ES-I3 (cell line): ENCODE data around the gene MAST4.

Experiments used
- H3K36me3 ChIP-seq: 2 replicates; pipeline ENCODE4 v1.6.1; 2013; ENCODE audit warnings: mild to moderate bottlenecking, low read length, control low read depth, moderate library complexity; ENCODE audit not compliant: insufficient read depth
- H3K4me1 ChIP-seq: 2 replicates; pipeline ENCODE4 v1.6.1; 2013; ENCODE audit warnings: mild to moderate bottlenecking, control low read depth, low read length; ENCODE audit not compliant: insufficient read depth
- H3K9ac ChIP-seq: 2 replicates; pipeline ENCODE4 v1.6.1; 2013; ENCODE audit warnings: low read depth, mild to moderate bottlenecking, low read length, moderate library complexity
- H3K9me3 ChIP-seq: 2 replicates; pipeline ENCODE4 v1.6.1; 2013; ENCODE audit warnings: mild to moderate bottlenecking, low read length, moderate library complexity; ENCODE audit not compliant: control insufficient read depth, insufficient read depth

MAST4 gene

GRCh38 chr5:67094476-67095300 is 498.5 kb downstream of the MAST4 start:
- H3K4me1 ChIP-seq = peaks cover 20% of the 10 kb centered on the region
- no peak overlapping the region for H3K9ac ChIP-seq

GRCh38 chr5:67095346-67096171 is 499.4 kb downstream of the MAST4 start:
- H3K4me1 ChIP-seq = peaks cover 20% of the 10 kb centered on the region
- H3K9ac ChIP-seq = no peak overlapping the region
- H3K9me3 ChIP-seq = no peaks in the 10 kb centered on the region
- H3K36me3 ChIP-seq = peaks cover under 1% of the 10 kb centered on the region; the same call in 1 of the 2 replicates

More at GRCh38 chr5:67094476-67095300, 498.5 kb downstream of the MAST4 start:
- H3K9me3 ChIP-seq = no peaks in the 10 kb centered on the region
- H3K36me3 ChIP-seq = no peaks in the 10 kb centered on the region

- Histone ChIP-seq H3K9ac (no peak overlapping the region), H3K36me3 (peaks cover 3% of the 10 kb centered on the region; the same call in 1 of the 2 replicates), H3K9me3 (no peaks in the 10 kb centered on the region), H3K4me1 (peaks cover 20% of the 10 kb centered on the region)
Measured at GRCh38 chr5:67098656-67099055, 502.5 kb downstream of the MAST4 start.

- Histone ChIP-seq H3K9ac (no peak overlapping the region), H3K4me1 (peaks cover 9% of the 10 kb centered on the region), H3K36me3 (peaks cover 3% of the 10 kb centered on the region; the same call in 1 of the 2 replicates), H3K9me3 (no peaks in the 10 kb centered on the region)
Measured at GRCh38 chr5:67100301-67100700, 504.1 kb downstream of the MAST4 start.

DNA sequence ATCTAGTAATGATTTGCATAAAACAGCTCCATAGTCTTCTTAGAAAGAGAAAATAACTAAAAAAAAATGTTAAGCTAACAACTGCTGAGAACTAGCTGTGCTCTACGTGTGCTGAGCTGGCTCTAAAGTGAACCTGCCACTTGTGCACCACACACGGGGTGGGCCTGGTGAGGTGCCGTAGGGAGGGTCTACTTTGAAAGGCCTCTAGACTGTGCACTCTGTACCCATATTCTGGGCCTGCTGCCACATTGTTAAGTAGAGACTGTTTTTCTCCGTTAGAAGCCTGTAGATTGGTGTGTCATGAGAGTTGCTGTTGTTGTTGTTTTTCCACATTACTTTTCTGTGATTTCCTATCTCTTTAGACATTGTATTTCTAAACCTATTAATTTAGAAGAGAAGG is 506.5 kb downstream of the MAST4 start:
- Histone ChIP-seq H3K36me3 (peaks cover 3% of the 10 kb centered on the region; the same call in 1 of the 2 replicates), H3K9ac (no peak overlapping the region), H3K4me1 (no peaks in the 10 kb centered on the region), H3K9me3 (no peaks in the 10 kb centered on the region)

DNA sequence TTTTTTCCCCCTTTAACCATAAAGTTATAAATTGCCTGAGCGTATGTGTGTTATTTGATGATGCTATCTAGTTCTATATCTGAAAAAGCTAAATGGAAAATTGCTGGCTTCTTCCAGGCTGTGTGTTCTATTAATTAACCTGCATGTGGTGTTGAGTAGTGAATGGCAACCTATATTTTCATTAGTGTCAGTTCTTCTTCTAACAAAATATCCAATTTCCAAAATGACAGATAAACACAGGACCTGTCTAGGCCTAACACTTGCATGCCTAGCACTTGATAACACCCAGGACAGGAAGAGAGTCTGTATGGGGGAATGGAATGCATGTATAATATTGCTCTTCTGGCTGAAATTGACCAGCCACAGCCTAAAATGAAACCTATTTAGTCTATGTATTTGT is 508.7 kb downstream of the MAST4 start:
- no peaks in the 10 kb centered on the region for H3K4me1 ChIP-seq
- no peak overlapping the region for H3K9ac ChIP-seq

DNA sequence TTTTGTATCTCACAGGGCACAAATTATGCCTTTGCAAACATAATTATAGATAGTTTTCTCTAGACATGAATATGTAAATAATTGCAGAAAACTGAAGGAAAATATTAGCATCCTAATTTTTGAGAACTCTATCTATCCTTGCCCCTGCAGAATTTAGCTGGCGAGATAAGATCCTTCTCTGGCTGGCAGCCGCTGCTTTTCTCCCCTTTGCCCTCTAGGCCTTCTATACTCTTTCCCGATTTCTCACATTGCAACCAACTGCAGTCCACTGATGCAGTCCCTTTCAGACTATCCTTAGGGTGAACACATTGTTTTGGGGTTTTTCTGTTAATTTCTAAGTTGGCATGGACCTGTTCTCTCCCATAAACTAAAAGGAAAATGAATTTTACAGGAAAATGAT is 509.1 kb downstream of the MAST4 start:
- H3K36me3 ChIP-seq = peaks cover 3% of the 10 kb centered on the region; the same call in 1 of the 2 replicates
- H3K4me1 ChIP-seq = no peaks in the 10 kb centered on the region
- H3K9ac ChIP-seq = no peak overlapping the region
- no peaks in the 10 kb centered on the region for H3K9me3 ChIP-seq

More for the DNA sequence above, 508.7 kb downstream of the MAST4 start:
- Histone ChIP-seq H3K36me3 (peaks cover 3% of the 10 kb centered on the region; the same call in 1 of the 2 replicates), H3K9me3 (no peaks in the 10 kb centered on the region)

DNA sequence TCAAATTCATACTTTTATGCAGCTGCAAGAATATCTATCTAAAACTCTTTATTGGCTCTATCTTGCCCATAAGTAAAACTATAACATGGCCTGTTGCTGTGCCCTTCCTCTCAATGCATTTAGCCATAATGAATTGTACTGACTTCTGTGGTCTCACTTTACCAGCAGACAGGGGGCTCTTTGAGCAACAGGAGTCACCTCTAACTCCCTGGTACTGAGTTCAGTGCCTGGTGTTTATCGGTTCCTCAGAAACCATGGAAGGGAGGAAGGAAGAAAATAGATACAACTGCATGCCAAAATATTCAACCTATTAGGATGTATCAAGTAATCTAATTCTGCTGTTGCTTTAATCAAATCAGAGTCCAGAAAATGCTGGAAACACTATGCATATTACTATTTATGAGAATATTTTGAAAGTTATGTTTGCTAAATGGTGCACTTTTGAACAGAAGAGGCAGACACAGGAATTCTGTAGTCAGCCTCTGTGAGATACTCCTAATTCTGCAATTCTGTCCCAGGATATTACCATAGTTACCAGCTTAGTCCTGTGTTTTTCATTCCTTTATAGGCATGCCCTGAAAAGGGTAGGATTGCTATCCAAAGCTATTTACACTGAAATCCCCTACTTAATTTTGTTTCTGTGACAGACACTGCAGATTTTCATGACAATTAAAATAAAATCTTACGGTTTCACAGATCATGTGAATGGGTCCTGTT is 510.6 kb downstream of the MAST4 start:
- no peaks in the 10 kb centered on the region for H3K4me1 ChIP-seq

DNA sequence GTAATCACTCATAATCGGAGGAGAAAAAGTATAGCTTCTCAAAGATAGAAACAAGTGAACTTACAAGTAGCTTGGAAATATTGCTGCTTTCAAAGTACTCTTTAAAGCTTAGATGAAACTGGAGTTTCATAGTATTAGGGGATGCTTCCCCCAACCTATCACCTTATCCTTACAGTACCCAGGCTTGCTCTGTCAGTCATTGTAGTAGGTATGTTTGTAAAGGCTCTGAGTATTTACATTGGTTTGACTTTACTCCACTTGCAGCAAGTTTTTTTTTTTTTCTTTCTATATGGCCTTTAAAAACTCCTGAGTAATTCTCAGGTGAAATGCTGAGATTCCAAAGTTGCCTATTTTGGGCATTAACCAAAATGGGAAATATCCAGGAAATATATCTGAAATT is 515.6 kb downstream of the MAST4 start:
- H3K36me3 ChIP-seq = no peaks in the 10 kb centered on the region
- H3K9me3 ChIP-seq = no peaks in the 10 kb centered on the region
- H3K4me1 ChIP-seq = no peaks in the 10 kb centered on the region
- no peak overlapping the region for H3K9ac ChIP-seq

More for the DNA sequence above, 510.6 kb downstream of the MAST4 start:
- Histone ChIP-seq H3K9me3 (no peaks in the 10 kb centered on the region), H3K9ac (no peak overlapping the region), H3K36me3 (no peaks in the 10 kb centered on the region)

- H3K4me1 ChIP-seq = no peaks in the 10 kb centered on the region
- no peaks in the 10 kb centered on the region for H3K9me3 ChIP-seq
- no peaks in the 10 kb centered on the region for H3K36me3 ChIP-seq
- H3K9ac ChIP-seq = no peak overlapping the region
Measured at GRCh38 chr5:67115246-67115645, 519.1 kb downstream of the MAST4 start.

DNA sequence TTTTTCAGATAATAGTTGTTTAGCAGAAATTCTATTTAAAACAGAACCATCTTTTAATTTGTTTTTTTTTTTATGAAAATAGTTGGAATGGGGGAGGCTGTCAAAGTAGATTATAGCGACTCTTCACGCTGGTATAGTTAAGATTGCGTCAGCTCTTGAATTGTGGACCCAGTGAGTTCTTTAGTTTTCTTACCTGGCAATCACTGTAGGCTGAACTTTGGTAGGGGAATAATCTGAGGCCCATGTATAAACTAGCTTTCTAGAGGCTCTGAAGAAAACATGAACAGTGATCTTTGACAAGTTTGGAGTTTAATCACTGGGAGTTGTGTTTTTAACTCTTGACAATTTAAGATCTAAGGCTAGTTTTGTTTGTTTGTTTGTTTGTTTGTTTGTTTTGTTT is 519.6 kb downstream of the MAST4 start:
- H3K4me1 ChIP-seq = no peaks in the 10 kb centered on the region
- H3K9ac ChIP-seq = no peak overlapping the region
- no peaks in the 10 kb centered on the region for H3K9me3 ChIP-seq
- H3K36me3 ChIP-seq = no peaks in the 10 kb centered on the region

GRCh38 chr5:67118050-67118620 is 521.9 kb downstream of the MAST4 start:
- Histone ChIP-seq H3K36me3 (no peaks in the 10 kb centered on the region), H3K9me3 (no peaks in the 10 kb centered on the region), H3K9ac (no peak overlapping the region), H3K4me1 (no peaks in the 10 kb centered on the region)

DNA sequence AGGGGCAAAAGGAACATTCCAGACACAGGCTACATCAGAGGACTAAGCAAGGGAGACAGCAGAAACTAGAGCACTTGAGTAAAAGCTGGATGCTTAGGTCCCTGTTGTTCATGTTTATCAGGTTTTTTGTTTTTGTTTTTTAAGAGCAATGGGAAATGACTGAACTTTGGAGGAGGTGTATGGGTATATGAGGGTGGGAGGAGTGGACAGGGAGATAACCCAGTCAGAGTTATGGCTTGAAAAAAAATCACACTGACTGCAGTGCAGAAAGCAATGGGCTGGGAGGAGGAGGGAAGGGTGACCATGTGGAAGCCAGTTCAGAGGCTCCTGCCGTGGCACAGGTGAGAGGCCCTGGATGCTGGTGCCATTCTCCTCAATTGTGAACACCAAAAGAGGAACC is 522.8 kb downstream of the MAST4 start:
- no peaks in the 10 kb centered on the region for H3K9me3 ChIP-seq
- H3K9ac ChIP-seq = no peak overlapping the region
- no peaks in the 10 kb centered on the region for H3K36me3 ChIP-seq
- H3K4me1 ChIP-seq = no peaks in the 10 kb centered on the region

GRCh38 chr5:67120032-67120431 is 523.8 kb downstream of the MAST4 start:
- H3K36me3 ChIP-seq = no peaks in the 10 kb centered on the region
- no peaks in the 10 kb centered on the region for H3K9me3 ChIP-seq

More at GRCh38 chr5:67120032-67120431, 523.8 kb downstream of the MAST4 start:
- no peak overlapping the region for H3K9ac ChIP-seq
- H3K4me1 ChIP-seq = no peaks in the 10 kb centered on the region
